Duodenal mucosa (tissue), 2 donors: ENCODE results near the gene SNX1.

Experiments used
- H3K27ac ChIP-seq: one replicate; pipeline ENCODE4 v1.7.0; 2013; ENCODE audit warnings: low read depth, low read length
- H3K27me3 ChIP-seq, 2 donors: one replicate each; pipeline ENCODE4 v1.7.0; 2013; ENCODE audit warnings: low read length in 2 of 2, control low read depth in 1 of 2; ENCODE audit not compliant: insufficient read depth in 2 of 2, control insufficient read depth in 1 of 2
- H3K36me3 ChIP-seq, 2 donors: one replicate each; pipeline ENCODE4 v1.7.0; 2013; ENCODE audit warnings: low read length in 2 of 2, control low read depth in 1 of 2; ENCODE audit not compliant: insufficient read depth in 2 of 2, control insufficient read depth in 1 of 2
- H3K4me1 ChIP-seq, 2 donors: one replicate each; pipeline ENCODE4 v1.7.0; 2013; ENCODE audit warnings: low read length in 2 of 2, control low read depth in 1 of 2; ENCODE audit not compliant: insufficient read depth in 2 of 2, control insufficient read depth in 1 of 2
- H3K4me3 ChIP-seq, 2 donors: one replicate each; pipeline ENCODE4 v1.7.0; 2013; ENCODE audit warnings: low read length in 2 of 2, low read depth in 1 of 2
- H3K9ac ChIP-seq, 2 donors: one replicate each; pipeline ENCODE4 v1.7.0; 2013; ENCODE audit warnings: low read length in 2 of 2, low read depth in 1 of 2
- H3K9me3 ChIP-seq, 2 donors: one replicate each; pipeline ENCODE4 v1.7.0; 2013; ENCODE audit warnings: low read length in 2 of 2, control low read depth in 1 of 2; ENCODE audit not compliant: control insufficient read depth in 1 of 2

The SNX1 gene

GRCh38 chr15:64153480-64154367 lies 57.9 kb downstream of the SNX1 start:
- Histone ChIP-seq H3K9ac (no peak overlapping the region), H3K36me3 (peaks cover 28 to 47% of the 10 kb centered on the region in 2 donors), H3K9me3 (no peaks in the 10 kb centered on the region), H3K4me3 (no peak overlapping the region), H3K4me1 (peaks cover 15 to 30% of the 10 kb centered on the region in 2 donors), H3K27ac (no peak overlapping the region), H3K27me3 (peaks cover 9% of the 10 kb centered on the region in 2 donors)

DNA sequence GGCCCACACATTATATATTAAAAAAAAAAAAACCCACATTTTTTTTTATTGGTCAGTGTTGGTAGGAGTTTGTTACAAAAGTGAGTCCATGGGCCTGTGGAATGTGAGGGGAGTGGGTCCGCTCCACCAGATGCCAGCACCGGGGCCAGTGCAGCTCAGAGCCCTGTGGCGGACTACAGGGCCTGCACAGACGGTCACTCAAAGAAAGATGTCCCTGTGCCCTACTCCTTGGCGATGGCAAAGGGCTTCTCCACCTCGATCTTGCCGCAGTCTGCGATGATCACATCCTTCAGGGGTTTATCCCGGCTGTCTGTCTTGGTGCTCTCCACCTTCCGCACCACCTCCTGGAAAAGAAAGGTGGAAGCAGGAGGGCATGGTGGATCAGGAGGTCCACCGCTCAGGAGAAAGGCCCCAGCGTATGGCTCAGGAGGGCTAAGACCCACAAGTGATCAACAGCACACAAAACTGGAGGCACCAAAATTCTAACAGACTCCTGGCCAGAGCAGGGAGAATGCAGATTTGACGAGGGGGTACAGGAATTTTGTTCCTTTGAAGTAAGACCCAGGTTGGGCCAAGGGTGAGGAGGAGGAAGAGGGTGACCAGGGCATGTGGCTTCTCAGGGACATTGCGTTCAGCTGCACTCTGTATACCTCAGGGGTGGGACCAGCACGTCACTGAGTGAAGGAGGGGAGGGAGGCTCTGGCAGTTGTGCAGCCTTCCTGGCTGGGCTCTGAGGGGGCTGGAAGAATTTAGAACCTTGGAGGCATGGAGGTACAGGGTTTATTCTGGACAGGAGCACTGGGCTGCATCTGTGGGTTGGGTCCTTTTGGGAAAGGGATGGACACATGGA lies 60.2 kb downstream of the SNX1 start:
- Histone ChIP-seq H3K27ac (no peak overlapping the region), H3K9me3 (no peaks in the 10 kb centered on the region), H3K36me3 (peaks cover 41 to 65% of the 10 kb centered on the region in 2 donors), H3K4me1 (peaks cover 15 to 49% of the 10 kb centered on the region in 2 donors), H3K27me3 (peaks cover 9% of the 10 kb centered on the region in 2 donors), H3K9ac (no peak overlapping the region), H3K4me3 (no peak overlapping the region)

DNA sequence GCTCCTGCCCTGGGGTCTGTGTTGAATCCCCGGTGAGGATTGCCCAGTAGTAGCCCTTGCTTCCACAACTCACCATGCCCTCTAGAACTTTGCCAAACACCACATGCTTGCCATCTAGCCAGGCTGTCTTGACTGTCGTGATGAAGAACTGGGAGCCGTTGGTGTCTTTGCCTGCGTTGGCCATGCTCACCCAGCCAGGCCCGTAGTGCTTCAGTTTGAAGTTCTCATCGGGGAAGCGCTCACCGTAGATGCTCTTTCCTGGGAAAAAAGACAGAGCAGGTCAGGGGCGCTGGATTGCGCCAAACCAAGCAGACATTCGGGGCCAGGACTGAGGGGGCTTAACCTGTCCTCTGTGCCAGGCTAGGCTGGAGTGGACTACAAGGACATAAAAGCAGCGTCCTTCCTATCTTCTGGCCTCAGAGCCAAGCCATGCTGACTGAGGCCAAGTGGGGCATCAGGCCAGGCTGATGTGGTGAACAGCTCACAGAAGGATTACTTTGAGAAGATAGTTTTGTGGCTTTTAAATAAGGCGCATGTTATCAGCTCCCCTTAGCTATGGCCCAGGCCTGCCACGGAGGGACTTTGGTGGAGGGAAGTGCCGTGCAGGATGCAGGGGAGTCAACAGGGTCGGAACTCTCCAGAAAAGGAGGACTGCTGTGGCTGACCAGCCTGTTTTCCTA lies 61.0 kb downstream of the SNX1 start:
- peaks cover 18 to 53% of the 10 kb centered on the region in 2 donors for H3K4me1 ChIP-seq
- peaks cover 41 to 65% of the 10 kb centered on the region in 2 donors for H3K36me3 ChIP-seq

GRCh38 chr15:64157599-64158125 lies 61.9 kb downstream of the SNX1 start:
- Histone ChIP-seq H3K4me1 (peaks cover 16 to 51% of the 10 kb centered on the region in 2 donors), H3K9me3 (no peaks in the 10 kb centered on the region), H3K36me3 (peaks cover 41 to 65% of the 10 kb centered on the region in 2 donors), H3K27ac (no peak overlapping the region), H3K9ac (no peak overlapping the region), H3K4me3 (no peak overlapping the region), H3K27me3 (peaks cover 4 to 5% of the 10 kb centered on the region in 2 donors)

More for the DNA sequence above, 61.0 kb downstream of the SNX1 start:
- H3K27me3 ChIP-seq = peaks cover 9% of the 10 kb centered on the region in 2 donors
- H3K9me3 ChIP-seq = no peaks in the 10 kb centered on the region
- H3K4me3 ChIP-seq = no peak overlapping the region
- H3K9ac ChIP-seq = no peak overlapping the region
- H3K27ac ChIP-seq = no peak overlapping the region

DNA sequence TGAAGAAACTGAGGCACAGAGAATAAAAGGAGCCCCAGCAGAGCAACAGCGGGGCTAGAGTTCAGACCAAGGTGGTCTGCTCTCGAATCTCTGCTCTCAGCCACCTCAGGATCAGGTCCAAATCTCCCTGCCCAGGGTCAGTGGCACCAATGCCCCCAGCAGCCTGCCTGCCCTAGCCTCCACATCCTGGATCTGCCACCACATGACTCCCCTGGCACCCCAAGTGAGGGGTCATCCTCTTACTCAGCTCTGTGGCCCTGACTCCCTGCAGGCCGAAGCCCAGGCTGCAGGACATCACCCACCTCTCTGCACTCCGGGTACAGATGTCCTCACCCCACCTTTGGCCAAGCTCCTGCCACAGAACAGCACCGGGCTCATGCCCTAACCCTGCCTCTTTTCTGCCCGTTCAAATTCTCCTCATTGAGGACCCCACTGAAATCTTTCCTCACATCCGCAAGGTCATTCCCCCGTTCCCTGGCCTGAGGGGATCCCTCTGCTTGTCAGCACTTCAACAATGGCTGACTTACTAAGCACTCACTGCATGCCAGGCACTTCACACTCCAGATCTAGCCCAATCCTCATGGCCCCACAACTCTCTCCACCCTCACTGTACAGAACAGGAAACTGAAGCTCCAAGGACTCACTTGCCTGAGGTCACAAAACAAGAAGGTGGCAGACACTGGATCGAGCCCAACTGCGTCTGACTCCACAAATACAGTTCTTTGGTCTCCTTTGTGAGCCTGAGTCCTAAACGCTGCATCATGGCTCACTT lies 62.8 kb downstream of the SNX1 start:
- H3K9me3 ChIP-seq = no peaks in the 10 kb centered on the region
- H3K9ac ChIP-seq = no peak overlapping the region
- H3K36me3 ChIP-seq = peaks cover 41 to 65% of the 10 kb centered on the region in 2 donors
- H3K27ac ChIP-seq = no peak overlapping the region
- H3K4me1 ChIP-seq = peaks cover 7 to 47% of the 10 kb centered on the region in 2 donors
- no peak overlapping the region for H3K4me3 ChIP-seq
- no peaks in the 10 kb centered on the region for H3K27me3 ChIP-seq

DNA sequence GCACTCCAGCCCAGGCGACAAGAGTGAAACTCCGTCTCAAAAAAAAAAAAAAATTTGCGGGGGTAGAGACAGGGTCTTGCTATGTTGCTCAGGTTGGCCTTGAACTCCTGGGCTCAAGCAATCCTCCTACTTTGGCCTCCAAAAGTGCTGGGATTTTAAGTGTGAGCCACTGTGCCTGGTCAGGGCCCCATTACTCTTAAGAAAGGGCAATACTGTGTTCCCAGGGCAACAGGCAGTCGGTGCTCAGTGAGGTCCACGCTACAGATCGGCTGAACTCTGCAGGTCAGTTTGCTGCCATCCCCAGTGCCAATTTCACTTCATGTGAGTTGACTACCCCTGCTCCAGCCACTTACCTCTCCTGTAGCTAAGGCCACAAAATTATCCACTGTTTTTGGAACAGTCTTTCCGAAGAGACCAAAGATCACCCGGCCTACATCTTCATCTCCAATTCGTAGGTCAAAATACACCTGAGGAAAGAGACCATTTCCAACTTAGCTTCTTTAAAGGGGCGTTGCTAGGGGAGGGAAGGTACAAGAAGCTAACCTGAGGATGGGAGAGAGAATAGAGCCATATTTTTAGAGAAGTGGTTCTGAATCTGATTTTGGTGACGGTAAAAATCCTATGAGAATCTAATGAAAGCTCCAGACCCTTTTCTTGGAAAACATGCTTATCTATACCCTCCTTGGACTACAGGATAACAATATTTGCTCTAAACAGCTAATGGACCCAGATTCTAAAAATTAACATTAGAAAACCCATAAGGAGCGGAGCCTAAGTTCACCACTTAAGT lies 66.1 kb downstream of the SNX1 start:
- H3K36me3 ChIP-seq = peaks cover 29 to 36% of the 10 kb centered on the region in 2 donors
- H3K27ac ChIP-seq = peak overlapping the region; percentile 65
- peaks cover 7 to 50% of the 10 kb centered on the region in 2 donors for H3K4me1 ChIP-seq
- no peaks in the 10 kb centered on the region for H3K27me3 ChIP-seq
- peak overlapping the region; percentile 81 to 95 for H3K4me3 ChIP-seq
- no peaks in the 10 kb centered on the region for H3K9me3 ChIP-seq
- H3K9ac ChIP-seq = peak overlapping the region; percentile 74 to 88

DNA sequence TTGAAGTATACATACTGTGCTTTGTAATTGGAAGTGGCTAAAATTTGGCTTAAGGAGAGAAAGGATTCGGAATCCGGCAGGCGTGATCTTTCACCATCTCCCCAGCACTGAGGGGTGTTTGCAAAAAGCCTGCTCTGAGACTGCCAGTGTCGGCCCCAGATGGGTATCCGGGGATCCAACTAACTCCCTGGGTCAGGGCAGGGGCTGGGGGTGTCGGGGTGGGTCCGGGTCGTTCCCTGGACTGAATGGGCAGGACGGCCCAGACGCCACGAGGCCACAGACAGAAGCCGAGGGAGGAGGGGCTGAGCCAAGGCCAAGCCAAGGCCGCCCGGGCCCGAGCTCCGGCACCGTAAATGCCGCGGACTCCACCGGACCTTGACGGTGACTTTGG lies 66.7 kb downstream of the SNX1 start:
- Histone ChIP-seq H3K4me3 (peak overlapping the region; percentile 81 to 95), H3K9ac (peak overlapping the region; percentile 74 to 88), H3K27me3 (no peaks in the 10 kb centered on the region), H3K27ac (peak overlapping the region; percentile 65), H3K4me1 (peaks cover 7 to 50% of the 10 kb centered on the region in 2 donors), H3K36me3 (peaks cover 24 to 30% of the 10 kb centered on the region in 2 donors), H3K9me3 (no peaks in the 10 kb centered on the region)

DNA sequence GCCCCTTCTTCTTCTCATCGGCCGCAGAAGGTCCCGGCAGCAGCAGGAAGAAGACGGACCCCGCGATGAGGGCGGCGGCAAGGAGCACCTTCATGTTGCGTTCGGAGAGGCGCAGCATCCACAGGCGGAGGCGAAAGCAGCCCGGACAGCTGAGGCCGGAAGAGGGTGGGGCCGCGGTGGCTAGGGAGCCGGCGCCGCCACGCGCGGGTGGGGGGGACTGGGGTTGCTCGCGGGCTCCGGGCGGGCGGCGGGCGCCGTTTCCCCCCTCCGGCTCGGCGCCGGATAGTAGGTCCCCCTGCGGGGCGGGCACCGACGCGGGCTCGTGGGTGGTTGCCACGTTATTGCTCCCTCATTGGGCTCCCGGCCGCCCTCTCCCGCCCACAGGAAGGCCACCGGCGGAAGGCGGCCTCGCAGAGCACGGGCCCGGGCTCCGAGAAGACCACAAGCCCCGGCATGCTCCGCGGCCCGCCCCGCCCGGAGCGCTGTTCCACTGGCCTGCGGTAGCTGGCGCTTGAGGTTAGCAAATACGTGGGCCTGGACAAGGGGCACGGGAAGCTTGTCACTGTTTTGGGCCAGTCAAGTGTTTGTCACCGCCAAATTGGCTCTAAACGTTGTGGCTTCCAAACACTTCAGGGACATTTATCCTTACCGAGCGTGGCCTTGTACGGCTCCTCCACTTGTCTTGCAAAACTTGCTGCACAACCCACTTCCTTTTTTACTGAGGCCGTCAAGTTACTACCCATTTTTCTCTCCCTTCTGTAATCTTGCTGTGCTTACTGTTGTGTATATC lies 67.3 kb downstream of the SNX1 start, which contains the start of gene PPIB:
Gene PPIB, minus strand, starts transcription at position 154 of the 790 bp plus-strand sequence. Its CDS starts 36 bp downstream, at position 118.
- H3K9ac ChIP-seq = peak within 1 kb of the TSS; percentile 74 to 88
- H3K9me3 ChIP-seq = no peaks in the 10 kb centered on the region

More for the DNA sequence above, 67.3 kb downstream of the SNX1 start, which contains the start of gene PPIB:
- Histone ChIP-seq H3K27ac (peak within 1 kb of the TSS; percentile 65), H3K27me3 (no peaks in the 10 kb centered on the region), H3K4me1 (peaks cover 7 to 50% of the 10 kb centered on the region in 2 donors), H3K36me3 (peaks cover 19 to 24% of the 10 kb centered on the region in 2 donors), H3K4me3 (peak within 1 kb of the TSS; percentile 81 to 95)
